ENCODE data around the gene TMEM132C.

- no peak for TF ChIP-seq CTCF (IDR thresholded peaks at IDR 0.05; ENCODE audit: insufficient read depth, low read length)
- TF ChIP-seq POLR2AphosphoS5 (IDR thresholded peaks at IDR 0.05; ENCODE audit: low read depth): no peak
- TF ChIP-seq GABPA (IDR thresholded peaks at IDR 0.05; ENCODE audit: low read depth): no peak
Measured at GRCh38 chr12:128693771-128694170, 426.8 kb downstream of the TMEM132C start.

Measured in HL-60 (cell line).